Ammon's horn (tissue), 1 donor: ENCODE results near the gene NINJ2.

Experiments
- DNase-seq: peaks from one replicate; pipeline ENCODE4 v3.0.0-alpha.2; 2016; ENCODE audit warnings: low spot score

Gene NINJ2

DNA sequence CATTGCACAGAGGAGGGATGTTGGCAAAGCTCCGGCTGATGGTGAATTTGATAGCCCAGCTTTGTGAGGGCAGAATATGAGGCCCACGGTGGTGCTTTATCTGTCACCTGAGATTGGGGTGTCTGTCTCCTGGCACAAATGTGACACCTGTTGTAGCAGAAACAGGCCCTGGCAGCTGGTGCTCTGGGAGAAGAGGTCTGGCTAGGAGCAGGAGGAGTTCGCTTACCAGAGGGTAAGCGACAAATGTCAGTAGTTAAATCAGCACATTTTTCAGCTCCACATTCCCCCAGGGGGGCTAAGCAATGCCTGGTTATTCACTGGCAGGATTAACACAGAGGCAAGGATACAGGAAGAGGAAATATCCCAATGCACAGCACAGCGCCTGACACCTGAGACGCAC, 132.4 kb downstream of the NINJ2 start:
- DNase-seq: no peak

DNA sequence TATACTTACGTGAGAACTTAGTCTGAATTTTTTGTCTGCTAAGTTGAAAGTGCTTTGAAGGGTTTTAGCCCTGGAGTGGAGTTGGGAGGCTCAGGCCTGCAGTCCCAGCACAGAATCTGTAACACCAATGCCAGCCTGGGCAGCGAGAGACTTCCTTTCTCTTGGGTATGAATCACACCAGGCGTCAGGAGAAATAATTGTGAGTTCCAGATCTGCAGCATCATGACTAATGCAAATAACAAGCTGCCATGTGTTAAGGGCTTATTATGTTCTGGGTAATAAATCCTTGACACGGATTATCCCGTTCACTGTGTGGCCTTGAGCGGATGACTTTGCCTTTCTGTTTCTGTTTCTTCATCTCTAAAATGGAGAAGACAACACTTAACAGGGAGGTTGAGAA, 132.9 kb downstream of the NINJ2 start:
- DNase-seq: peak; percentile 39

DNA sequence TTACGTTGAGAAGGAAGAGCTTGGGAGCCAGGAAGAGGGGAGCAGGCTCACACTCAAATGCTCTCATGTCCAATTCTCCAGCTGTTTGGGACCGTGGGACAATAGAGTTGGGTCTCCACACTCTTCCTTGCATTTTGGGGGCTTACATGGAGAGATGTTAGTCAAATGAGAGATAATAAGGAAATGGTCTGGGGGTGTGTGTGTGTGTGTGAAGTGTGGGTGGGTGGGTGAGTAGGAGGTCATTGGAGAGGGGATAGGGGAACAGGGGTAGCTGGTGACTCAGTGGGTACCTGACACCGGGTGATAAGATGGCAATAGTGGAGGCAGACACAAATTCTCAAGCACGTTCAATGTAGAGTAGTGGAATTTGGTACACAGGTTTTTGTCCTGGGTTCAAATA, 135.5 kb downstream of the NINJ2 start:
- no peak for DNase-seq

DNA sequence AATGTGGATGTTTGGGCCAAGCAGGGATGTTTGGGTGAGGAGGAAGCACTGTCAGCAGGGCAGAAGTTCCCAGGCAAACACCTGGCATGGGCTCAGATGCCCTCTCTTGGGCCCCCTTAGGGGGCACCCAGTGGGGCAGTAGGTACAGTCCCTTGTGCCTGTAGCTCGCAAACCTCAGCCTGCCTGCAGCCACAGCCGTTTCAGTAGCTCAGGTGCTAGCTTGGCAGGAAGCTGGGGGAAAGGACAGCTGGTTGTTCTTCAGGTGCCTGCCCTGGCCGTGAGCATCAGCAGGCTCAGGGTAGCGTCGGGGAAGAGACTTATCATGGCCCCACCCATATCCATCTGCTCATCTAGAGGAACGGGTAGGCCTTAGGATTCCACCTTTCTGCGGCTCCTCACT, 136.0 kb downstream of the NINJ2 start:
- no peak for DNase-seq

DNA sequence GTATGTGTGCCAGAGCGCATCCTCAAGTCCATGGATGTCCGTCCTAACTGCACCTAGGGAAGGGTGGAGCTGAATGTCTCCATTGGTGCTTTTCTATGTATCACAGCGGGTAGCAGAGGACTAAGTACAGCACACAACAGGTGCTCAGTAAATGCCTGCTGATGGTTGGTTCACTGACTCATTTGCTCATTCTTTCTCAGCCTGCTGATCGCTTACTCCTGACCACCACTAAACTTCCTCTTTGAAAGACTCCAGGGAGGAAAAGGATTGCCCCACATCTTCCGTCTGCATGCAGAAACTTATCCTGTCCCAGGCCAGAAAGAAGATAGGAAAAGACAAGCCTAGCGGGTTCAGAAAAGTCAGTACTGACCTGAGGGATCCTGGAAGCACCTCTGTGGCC, 137.2 kb downstream of the NINJ2 start:
- DNase-seq: no peak

DNA sequence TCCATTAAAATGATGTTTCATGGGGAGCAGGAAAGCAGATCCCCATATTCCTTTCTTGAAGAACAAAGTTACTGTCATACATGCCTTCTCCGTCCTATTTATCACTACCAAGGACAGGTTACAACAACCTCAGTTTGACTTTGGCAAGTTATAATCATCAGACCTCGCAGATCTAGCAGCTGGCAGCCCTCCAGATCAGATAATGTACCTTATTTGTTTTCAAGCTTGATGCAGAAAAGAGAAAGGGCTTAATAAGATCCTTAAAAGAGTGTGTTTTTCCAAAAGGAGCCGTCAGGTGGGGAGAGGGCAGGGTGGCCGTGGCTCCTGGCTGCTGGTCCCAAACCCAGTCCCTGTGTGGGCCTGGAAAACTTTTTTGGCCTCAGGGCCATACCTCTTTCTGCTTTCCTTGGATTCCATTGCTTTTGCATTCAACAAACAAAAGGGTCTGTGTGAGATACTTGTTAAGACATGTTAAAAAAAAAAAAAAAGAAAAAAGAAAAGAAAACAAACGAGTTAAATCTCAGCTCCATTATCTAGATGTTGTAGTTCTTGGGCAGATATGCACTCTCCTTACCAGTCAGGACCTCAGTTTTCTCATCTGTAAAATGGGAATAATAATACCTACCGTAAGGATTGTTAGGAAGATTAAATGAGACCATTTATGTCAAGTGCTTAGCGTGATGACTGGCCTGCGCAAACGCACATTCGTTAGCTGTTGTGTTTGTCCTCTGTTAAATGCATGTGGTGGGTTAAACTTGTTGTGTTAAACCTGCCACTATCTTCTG, 138.9 kb downstream of the NINJ2 start:
- DNase-seq: no peak

DNA sequence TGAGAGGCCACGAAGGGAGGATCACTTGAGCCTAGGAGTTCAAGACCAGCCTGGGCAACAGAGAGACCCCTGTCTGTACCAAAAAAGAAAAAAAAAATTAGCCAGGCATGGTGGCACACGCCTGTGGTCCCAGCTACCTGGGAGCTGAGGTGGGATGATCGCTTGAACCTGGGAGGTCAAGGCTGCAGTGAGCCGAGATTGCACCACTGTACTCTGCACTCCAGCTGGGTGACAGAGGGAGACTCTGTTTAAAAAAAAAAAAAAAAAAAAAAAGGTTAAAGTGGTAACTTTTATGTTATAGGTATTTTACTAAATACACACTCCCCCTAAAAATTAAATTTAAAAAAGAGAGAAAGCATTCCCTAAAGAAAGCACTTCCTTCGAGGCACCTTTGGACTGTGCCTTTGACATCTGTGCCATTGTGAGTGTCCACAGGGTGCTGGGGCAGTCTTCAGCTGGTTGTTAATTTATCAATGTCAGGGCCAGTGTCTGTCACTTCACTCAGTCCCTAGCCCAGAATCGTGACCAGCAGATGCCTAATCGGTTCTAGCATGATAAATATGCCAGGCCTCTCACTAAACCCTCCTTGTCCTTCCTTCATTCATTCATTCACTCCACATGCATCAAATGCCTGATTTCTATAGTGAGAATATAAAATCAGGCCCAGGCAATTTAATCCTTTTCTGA, 140.4 kb downstream of the NINJ2 start:
- no peak for DNase-seq

DNA sequence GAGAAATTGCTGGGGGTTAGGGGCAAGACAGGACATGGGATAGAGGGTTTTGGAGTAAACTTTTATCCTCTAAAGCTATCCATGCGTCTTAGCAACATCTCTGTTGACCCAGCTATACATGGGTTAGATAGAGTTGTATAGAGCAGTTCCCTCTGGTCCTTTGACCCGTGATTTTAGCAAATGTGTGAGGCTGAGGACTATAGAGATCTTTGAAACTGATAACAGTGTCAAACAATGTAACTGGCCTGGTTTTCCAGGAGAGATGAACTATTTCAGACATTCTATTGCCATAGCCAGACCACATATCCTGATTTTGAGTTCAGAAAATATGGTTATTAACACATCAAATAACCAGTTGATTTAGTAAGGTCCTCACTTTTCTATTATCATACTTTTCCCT, 143.1 kb downstream of the NINJ2 start:
- no peak for DNase-seq

DNA sequence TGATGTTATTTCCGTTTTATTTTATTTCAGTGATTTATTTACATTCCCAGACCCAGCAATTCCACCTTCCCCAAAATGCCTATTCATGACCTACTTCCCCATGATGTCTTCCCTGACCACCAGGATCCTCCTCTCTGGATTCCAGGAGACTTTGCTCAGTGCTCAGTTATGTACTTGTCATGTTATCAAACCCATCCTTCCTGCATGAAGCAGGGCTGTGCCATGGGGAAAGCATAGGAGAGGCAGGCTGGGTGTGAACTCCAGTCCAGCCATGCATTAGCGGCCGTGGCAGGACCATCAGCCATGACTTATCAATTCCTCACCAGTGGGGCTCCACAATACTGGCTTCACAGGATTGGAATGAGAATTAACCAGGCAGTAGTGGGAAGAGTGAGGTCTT, 145.7 kb downstream of the NINJ2 start:
- no peak for DNase-seq
